Measurements from ENCODE around the gene CRADD.

Gene CRADD

GRCh38 chr12:93805736-93806141 is 128.6 kb downstream of the CRADD start:
- peak; percentile 37 for DNase-seq (ENCODE audit: low spot score)

- no peak for DNase-seq (ENCODE audit: low spot score)
These were observed 130.2 kb downstream of the CRADD start for GRCh38 chr12:93807354-93807753.

GRCh38 chr12:93808169-93808899 is 131.2 kb downstream of the CRADD start:
- DNase-seq (ENCODE audit: low spot score): no peak

GRCh38 chr12:93812626-93813025 is 135.5 kb downstream of the CRADD start:
- no peak for DNase-seq (ENCODE audit: low spot score)

- DNase-seq (ENCODE audit: low spot score): no peak
These were observed 136.0 kb downstream of the CRADD start for GRCh38 chr12:93813186-93813585.

GRCh38 chr12:93813972-93814821 is 137.0 kb downstream of the CRADD start:
- no peak for DNase-seq (ENCODE audit: low spot score)

- no peak for DNase-seq (ENCODE audit: low spot score)
These were observed 141.4 kb downstream of the CRADD start for GRCh38 chr12:93818488-93819049.

- no peak for DNase-seq (ENCODE audit: low spot score)
These were observed 141.9 kb downstream of the CRADD start for GRCh38 chr12:93819050-93819491.

GRCh38 chr12:93823616-93824391 is 146.6 kb downstream of the CRADD start:
- DNase-seq (ENCODE audit: low spot score): no peak

GRCh38 chr12:93824514-93825500 is 147.6 kb downstream of the CRADD start:
- no peak for DNase-seq (ENCODE audit: low spot score)

GRCh38 chr12:93825501-93825888 is 148.3 kb downstream of the CRADD start:
- no peak for DNase-seq (ENCODE audit: low spot score)

GRCh38 chr12:93825931-93826555 is 148.9 kb downstream of the CRADD start:
- no peak for DNase-seq (ENCODE audit: low spot score)

GRCh38 chr12:93827179-93827578 is 150.0 kb downstream of the CRADD start:
- DNase-seq (ENCODE audit: low spot score): no peak

GRCh38 chr12:93827669-93828068 is 150.5 kb downstream of the CRADD start:
- DNase-seq (ENCODE audit: low spot score): no peak

GRCh38 chr12:93829016-93829415 is 151.8 kb downstream of the CRADD start:
- DNase-seq (ENCODE audit: low spot score): peak; percentile 15

GRCh38 chr12:93831374-93831773 is 154.2 kb downstream of the CRADD start:
- DNase-seq (ENCODE audit: low spot score): no peak

GRCh38 chr12:93832131-93832530 is 155.0 kb downstream of the CRADD start:
- no peak for DNase-seq (ENCODE audit: low spot score)

- DNase-seq (ENCODE audit: low spot score): no peak
These were observed 156.8 kb downstream of the CRADD start for GRCh38 chr12:93833946-93834345.

- DNase-seq (ENCODE audit: low spot score): no peak
These were observed 159.6 kb downstream of the CRADD start for GRCh38 chr12:93836620-93837260.
